Right lobe of liver (tissue), 4 donors: ENCODE data around the gene PSMD1.

Experiments
- CTCF ChIP-seq, 4 donors: fragments of 200-600 bp in 3 of 4; fragments of 450-650 bp in 1 of 4; IDR thresholded peaks; one replicate each; pipeline versions ENCODE4 v1.5.1 to v1.8.0; 2016 to 2022; ENCODE audit warnings: antibody characterized with exemption in 4 of 4, mild to moderate bottlenecking in 2 of 4
- POLR2A ChIP-seq: fragments of 450-650 bp; IDR thresholded peaks from one replicate; pipeline ENCODE4 v1.6.1; 2017; ENCODE audit warnings: antibody characterized with exemption, mild to moderate bottlenecking
- donor health status: DM: no; HTN: no; CAD: no.
- donor health status: DM: no; HTN: no; CAD: no.
- donor health status: DM: no; HTN: yes; CAD: no.

- TF ChIP-seq POLR2A (no peak), CTCF (IDR thresholded peaks at IDR 0.05) (no peak)
These were observed 125.3 kb downstream of the PSMD1 start for GRCh38 chr2:231181860-231182512.
